Measurements from ENCODE around the gene CYP4V2.

DNA sequence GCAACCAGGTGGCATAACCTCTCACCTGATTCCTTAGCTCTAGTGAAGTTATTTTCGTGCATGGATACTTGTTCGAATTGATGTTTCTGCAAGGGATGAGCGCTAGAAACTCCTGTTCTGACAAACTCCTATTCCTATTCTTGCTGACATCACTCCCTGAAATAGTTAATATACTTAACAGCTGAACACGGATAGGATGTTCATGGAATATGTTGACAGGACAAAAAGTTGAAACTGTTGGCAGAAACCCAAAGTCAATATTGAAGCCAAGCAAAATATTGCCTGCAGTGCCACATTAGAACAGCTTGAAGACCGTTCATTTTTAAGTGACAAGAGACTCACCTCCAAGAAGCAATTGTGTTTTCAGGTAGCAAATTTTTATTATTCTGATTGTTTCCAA lies 35.9 kb downstream of the CYP4V2 start, which contains the start of gene KLKB1:
- TF ChIP-seq POLR2A (IDR thresholded peaks at IDR 0.05) (no peak), CTCF (IDR thresholded peaks at IDR 0.05) (no peak)

Measured in lower leg skin (tissue), 3 donors.